Type B pancreatic cell (in vitro differentiated cells): ENCODE measurements around the gene MARS1. TPM values are rescaled to one million over a fixed set of nuclear protein-coding genes. Genes with fewer than 3 reads are reported as not detected.

ENCODE experiments used
- DNase-seq: peaks from one replicate; pipeline ENCODE4 v3.0.0; 2021; ENCODE audit warnings: mixed read lengths; ENCODE audit not compliant: unreplicated experiment; ENCODE audit errors: extremely low spot score
- H3K27ac Mint-ChIP-seq: 2 replicates; pipeline ENCODE4 v1.8.0; 2021; ENCODE audit warnings: mild to moderate bottlenecking, mixed read lengths
- H3K27me3 Mint-ChIP-seq: 2 replicates; pipeline ENCODE4 v1.8.0; 2021; ENCODE audit warnings: mixed read lengths
- H3K36me3 Mint-ChIP-seq: 2 replicates; pipeline ENCODE4 v1.8.0; 2021; ENCODE audit warnings: mixed read lengths
- H3K4me1 Mint-ChIP-seq: one replicate; pipeline ENCODE4 v1.8.0; 2021; ENCODE audit warnings: mixed read lengths; ENCODE audit not compliant: unreplicated experiment
- H3K4me3 Mint-ChIP-seq: 2 replicates; pipeline ENCODE4 v1.8.0; 2021; ENCODE audit warnings: mild to moderate bottlenecking, mixed read lengths
- H3K9me3 Mint-ChIP-seq: 2 replicates; pipeline ENCODE4 v1.8.0; 2021; ENCODE audit warnings: mixed read lengths
- total RNA-seq: library from RNA; stranded (reverse); gene quantifications from 2 replicates; pipeline ENCODE4 v1.2.1, GENCODE V29; 2021; ENCODE audit warnings: low replicate concordance
- TF ChIP-seq, protein P1 (sequence below): fragments of 200-600 bp; sonication (generic); conservative IDR thresholded peaks from 2 replicates; pipeline ENCODE4 v1.5.0; 2021; ENCODE audit warnings: antibody characterized with exemption, mild to moderate bottlenecking

MARS1 gene
- total RNA-seq, 1 donor from 2014 or later, result 200 TPM

DNA sequence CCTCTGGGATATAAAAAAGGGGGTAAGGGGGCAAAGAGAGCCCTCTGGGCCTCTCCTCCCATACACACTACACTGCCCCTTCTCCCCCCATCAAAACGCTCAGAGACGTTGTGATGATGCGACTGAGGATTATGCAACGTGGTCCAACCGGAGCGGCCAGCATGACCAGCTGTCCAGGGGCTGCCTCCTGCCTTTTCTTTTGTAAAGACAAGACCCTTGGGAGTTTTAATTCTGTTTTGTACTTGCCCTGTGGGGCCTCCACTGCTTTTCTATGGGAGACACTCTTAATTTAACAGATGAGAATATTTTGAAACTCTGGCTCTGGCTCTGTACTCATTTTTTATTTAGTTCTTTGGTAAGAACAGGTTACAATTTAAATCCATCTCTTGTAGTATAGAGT lies 42.0 kb downstream of the MARS1 start:
- DNase-seq, result no peak
- peaks cover 20% of the 10 kb centered on the region for H3K36me3 Mint-ChIP-seq
- H3K27ac Mint-ChIP-seq, result peak overlapping the region; percentile 77
- H3K4me3 Mint-ChIP-seq, result peak overlapping the region; percentile 33
- H3K27me3 Mint-ChIP-seq, result no peaks in the 10 kb centered on the region
- H3K9me3 Mint-ChIP-seq, result no peaks in the 10 kb centered on the region
- TF ChIP-seq, protein P1, sequence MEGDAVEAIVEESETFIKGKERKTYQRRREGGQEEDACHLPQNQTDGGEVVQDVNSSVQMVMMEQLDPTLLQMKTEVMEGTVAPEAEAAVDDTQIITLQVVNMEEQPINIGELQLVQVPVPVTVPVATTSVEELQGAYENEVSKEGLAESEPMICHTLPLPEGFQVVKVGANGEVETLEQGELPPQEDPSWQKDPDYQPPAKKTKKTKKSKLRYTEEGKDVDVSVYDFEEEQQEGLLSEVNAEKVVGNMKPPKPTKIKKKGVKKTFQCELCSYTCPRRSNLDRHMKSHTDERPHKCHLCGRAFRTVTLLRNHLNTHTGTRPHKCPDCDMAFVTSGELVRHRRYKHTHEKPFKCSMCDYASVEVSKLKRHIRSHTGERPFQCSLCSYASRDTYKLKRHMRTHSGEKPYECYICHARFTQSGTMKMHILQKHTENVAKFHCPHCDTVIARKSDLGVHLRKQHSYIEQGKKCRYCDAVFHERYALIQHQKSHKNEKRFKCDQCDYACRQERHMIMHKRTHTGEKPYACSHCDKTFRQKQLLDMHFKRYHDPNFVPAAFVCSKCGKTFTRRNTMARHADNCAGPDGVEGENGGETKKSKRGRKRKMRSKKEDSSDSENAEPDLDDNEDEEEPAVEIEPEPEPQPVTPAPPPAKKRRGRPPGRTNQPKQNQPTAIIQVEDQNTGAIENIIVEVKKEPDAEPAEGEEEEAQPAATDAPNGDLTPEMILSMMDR, result no peak
- peaks cover 15% of the 10 kb centered on the region for H3K4me1 Mint-ChIP-seq

DNA sequence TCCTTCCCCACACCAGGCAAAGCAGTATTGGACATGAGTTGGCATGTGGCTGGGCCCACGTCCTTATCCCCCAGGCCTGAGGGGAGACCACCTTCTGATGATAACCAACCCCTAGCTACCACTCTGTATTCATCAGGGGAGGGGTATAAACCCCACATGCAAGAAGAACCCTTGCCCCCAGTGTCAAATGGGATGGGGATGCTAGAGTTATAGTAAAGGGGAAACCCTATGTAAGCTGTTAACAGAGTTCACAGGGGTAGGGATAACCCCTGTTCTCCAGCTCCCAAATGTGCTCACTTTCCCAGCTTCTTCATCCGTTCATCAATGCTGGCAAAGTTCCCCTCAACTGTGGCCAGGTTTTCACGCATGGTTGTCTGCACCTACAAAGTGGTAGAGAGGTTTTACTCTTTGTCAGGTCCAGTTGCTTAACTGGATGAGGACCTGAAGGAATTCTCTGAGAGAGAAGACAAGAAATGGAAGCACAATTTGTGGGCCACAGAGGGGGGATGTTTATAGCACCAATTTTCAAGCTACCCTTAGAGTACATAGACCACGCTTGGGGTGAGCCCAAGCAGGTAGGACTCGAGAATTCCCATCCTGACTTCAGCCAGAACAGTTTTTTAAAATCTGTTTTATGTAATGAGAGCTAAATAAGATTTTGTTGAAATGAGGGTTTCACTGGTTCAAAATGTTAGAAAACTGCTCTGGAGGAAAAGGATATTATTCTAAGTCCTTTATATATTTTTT lies 42.7 kb downstream of the MARS1 start:
- Mint-ChIP-seq H3K4me3 (no peak overlapping the region), H3K27me3 (no peaks in the 10 kb centered on the region), H3K4me1 (peaks cover 8% of the 10 kb centered on the region), H3K27ac (peak overlapping the region; percentile 77), H3K36me3 (peaks cover 26% of the 10 kb centered on the region), H3K9me3 (no peaks in the 10 kb centered on the region)
- DNase-seq, result no peak
- TF ChIP-seq, protein P1, result no peak

DNA sequence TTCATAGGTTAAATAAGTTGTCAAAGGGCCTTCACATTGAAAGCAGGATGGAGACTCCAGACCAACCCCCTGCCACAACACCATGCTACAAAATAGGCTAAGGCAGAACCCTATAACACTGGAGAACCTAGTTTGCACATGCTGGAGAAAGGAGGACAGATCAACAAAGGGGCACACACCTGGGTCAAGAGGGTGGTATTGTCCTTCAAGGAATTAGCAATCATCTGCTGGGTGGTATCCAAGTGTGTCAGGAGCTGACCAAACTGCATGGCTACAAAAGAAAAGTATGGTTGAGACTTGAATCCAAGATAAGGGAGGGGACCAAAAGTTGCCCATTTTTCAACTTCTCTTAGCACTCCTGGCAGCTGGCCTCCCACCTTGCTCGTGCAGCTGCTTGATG lies 44.0 kb downstream of the MARS1 start:
- H3K9me3 Mint-ChIP-seq, result no peaks in the 10 kb centered on the region
- H3K27ac Mint-ChIP-seq, result no peak overlapping the region
- peaks cover 29% of the 10 kb centered on the region for H3K36me3 Mint-ChIP-seq
- no peak for DNase-seq
- peaks cover 8% of the 10 kb centered on the region for H3K4me1 Mint-ChIP-seq
- no peaks in the 10 kb centered on the region for H3K27me3 Mint-ChIP-seq
- TF ChIP-seq, protein P1, result no peak
- H3K4me3 Mint-ChIP-seq, result no peak overlapping the region

DNA sequence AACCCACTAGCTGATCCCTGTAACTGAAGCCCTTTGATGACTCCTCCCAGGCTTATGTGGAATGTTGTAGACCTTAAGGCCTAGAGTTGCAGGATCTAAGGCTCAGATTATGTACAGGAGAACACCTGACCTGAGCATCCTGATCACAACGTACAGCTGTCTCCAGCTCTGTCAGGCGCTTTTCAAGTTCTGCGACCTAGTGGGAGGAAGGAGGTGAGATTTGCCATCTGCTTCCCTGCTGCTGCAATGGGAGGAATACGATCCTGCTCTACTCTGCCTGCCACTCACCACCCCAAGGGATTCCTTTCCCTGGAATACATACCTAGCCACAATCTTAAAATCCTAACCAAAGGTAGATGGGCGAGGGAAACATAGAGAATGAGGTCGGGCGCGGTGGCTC lies 45.2 kb downstream of the MARS1 start:
- peaks cover 37% of the 10 kb centered on the region for H3K36me3 Mint-ChIP-seq
- no peaks in the 10 kb centered on the region for H3K9me3 Mint-ChIP-seq
- peaks cover 8% of the 10 kb centered on the region for H3K4me1 Mint-ChIP-seq
- no peaks in the 10 kb centered on the region for H3K27me3 Mint-ChIP-seq
- no peak overlapping the region for H3K27ac Mint-ChIP-seq
- no peak overlapping the region for H3K4me3 Mint-ChIP-seq
- TF ChIP-seq, protein P1, result no peak
- no peak for DNase-seq

- peaks cover 8% of the 10 kb centered on the region for H3K4me1 Mint-ChIP-seq
- peaks cover 46% of the 10 kb centered on the region for H3K36me3 Mint-ChIP-seq
- TF ChIP-seq, protein P1, result no peak
- H3K4me3 Mint-ChIP-seq, result no peak overlapping the region
- no peaks in the 10 kb centered on the region for H3K9me3 Mint-ChIP-seq
- no peaks in the 10 kb centered on the region for H3K27me3 Mint-ChIP-seq
- H3K27ac Mint-ChIP-seq, result no peak overlapping the region
- DNase-seq, result no peak
Observed at GRCh38 chr12:57534250-57534649, 46.4 kb downstream of the MARS1 start.
